ENCODE measurements around the gene TMOD4. TPM values are rescaled to one million over a fixed set of nuclear protein-coding genes. Genes with fewer than 3 reads are reported as not detected.

Gene TMOD4
- total RNA-seq, 1 experiment from 2014 or later, result 2.1 TPM

- Mint-ChIP-seq H3K36me3 (ENCODE audit: insufficient read depth, unreplicated experiment) (no peaks in the 10 kb centered on the region), H3K9me3 (ENCODE audit: low read depth, unreplicated experiment) (no peaks in the 10 kb centered on the region), H3K27me3 (ENCODE audit: unreplicated experiment) (no peaks in the 10 kb centered on the region), H3K27ac (ENCODE audit: unreplicated experiment) (no peak overlapping the region), H3K4me1 (ENCODE audit: low read depth, unreplicated experiment) (no peaks in the 10 kb centered on the region), H3K4me3 (ENCODE audit: low read depth, unreplicated experiment) (no peak overlapping the region)
- intact Hi-C loops (cut with micrococcal nuclease; ENCODE audit: unreplicated experiment), result no loop called here
- BruUV-seq (replicated peaks), result no TSS peak
- CTCF ChIA-PET, result interaction anchor here (0.7 to 1.8 kb wide), 4 partner anchors 48 to 306 kb away, joined by 3 to 8 read pairs (median 5); partner anchors contain the start of gene GABPB2
- no peak for DNase-seq
- no peak for TF ChIP-seq CTCF (IDR thresholded peaks at IDR 0.05; ENCODE audit: unreplicated experiment)
These were observed 17.5 kb downstream of the TMOD4 start for GRCh38 chr1:151158326-151158725.

GRCh38 chr1:151157067-151157531 lies 18.7 kb downstream of the TMOD4 start:
- DNase-seq, result no peak
- Mint-ChIP-seq H3K27ac (ENCODE audit: unreplicated experiment) (no peak overlapping the region), H3K4me3 (ENCODE audit: low read depth, unreplicated experiment) (no peak overlapping the region), H3K36me3 (ENCODE audit: insufficient read depth, unreplicated experiment) (no peaks in the 10 kb centered on the region), H3K9me3 (ENCODE audit: low read depth, unreplicated experiment) (no peaks in the 10 kb centered on the region), H3K4me1 (ENCODE audit: low read depth, unreplicated experiment) (no peaks in the 10 kb centered on the region), H3K27me3 (ENCODE audit: unreplicated experiment) (no peaks in the 10 kb centered on the region)
- intact Hi-C loops (cut with micrococcal nuclease; ENCODE audit: unreplicated experiment), result loop anchor here (2.0 kb wide), 1 partner anchor 132 kb away; no protein-coding TSS in a partner anchor
- no peak for TF ChIP-seq CTCF (IDR thresholded peaks at IDR 0.05; ENCODE audit: unreplicated experiment)
- CTCF ChIA-PET, result interaction anchor here (1.7 kb wide), 1 partner anchor 57 kb away, joined by 27 read pairs; no protein-coding TSS in a partner anchor
- BruUV-seq (replicated peaks), result no TSS peak

- intact Hi-C loops (cut with micrococcal nuclease; ENCODE audit: unreplicated experiment), result loop anchor here (1.0 to 2.0 kb wide), 2 partner anchors 57 to 132 kb away; no protein-coding TSS in a partner anchor
- TF ChIP-seq CTCF (IDR thresholded peaks at IDR 0.05; ENCODE audit: unreplicated experiment), result no peak
- no peaks in the 10 kb centered on the region for H3K4me1 Mint-ChIP-seq (ENCODE audit: low read depth, unreplicated experiment)
- no TSS peak for BruUV-seq (replicated peaks)
- H3K27me3 Mint-ChIP-seq (ENCODE audit: unreplicated experiment), result no peaks in the 10 kb centered on the region
- CTCF ChIA-PET, result interaction anchor here (1.7 kb wide), 1 partner anchor 57 kb away, joined by 27 read pairs; no protein-coding TSS in a partner anchor
- H3K27ac Mint-ChIP-seq (ENCODE audit: unreplicated experiment), result no peak within 1 kb of the TSS
- no peaks in the 10 kb centered on the region for H3K9me3 Mint-ChIP-seq (ENCODE audit: low read depth, unreplicated experiment)
- H3K36me3 Mint-ChIP-seq (ENCODE audit: insufficient read depth, unreplicated experiment), result no peaks in the 10 kb centered on the region
- H3K4me3 Mint-ChIP-seq (ENCODE audit: low read depth, unreplicated experiment), result no peak within 1 kb of the TSS
- no peak for DNase-seq
These were observed 19.3 kb downstream of the TMOD4 start, which contains the start of gene TNFAIP8L2 for GRCh38 chr1:151156515-151156819. TSS of gene TNFAIP8L2 (plus strand) at chr1:151156649. CDS start at chr1:151158698, 2,049 bp downstream.

GRCh38 chr1:151147665-151148064 lies 28.1 kb downstream of the TMOD4 start:
- H3K27me3 Mint-ChIP-seq (ENCODE audit: unreplicated experiment), result peaks cover 25% of the 10 kb centered on the region
- BruUV-seq (replicated peaks), result no TSS peak
- H3K9me3 Mint-ChIP-seq (ENCODE audit: low read depth, unreplicated experiment), result no peaks in the 10 kb centered on the region
- peaks cover 10% of the 10 kb centered on the region for H3K36me3 Mint-ChIP-seq (ENCODE audit: insufficient read depth, unreplicated experiment)
- no peaks in the 10 kb centered on the region for H3K4me1 Mint-ChIP-seq (ENCODE audit: low read depth, unreplicated experiment)
- intact Hi-C loops (cut with micrococcal nuclease; ENCODE audit: unreplicated experiment), result no loop called here
- DNase-seq, result no peak
- H3K4me3 Mint-ChIP-seq (ENCODE audit: low read depth, unreplicated experiment), result no peak overlapping the region
- no peak overlapping the region for H3K27ac Mint-ChIP-seq (ENCODE audit: unreplicated experiment)
- CTCF ChIA-PET, result no interaction called here
- TF ChIP-seq CTCF (IDR thresholded peaks at IDR 0.05; ENCODE audit: unreplicated experiment), result no peak
